Muscle of leg (tissue), 11 donors: ENCODE data around the gene WDR55. TPM values are rescaled to one million over a fixed set of nuclear protein-coding genes. Genes with fewer than 3 reads are reported as not detected.
"Not testable (repeated sequence)": the region's sequence is repeated elsewhere in the genome, so short reads cannot be mapped to it uniquely, and the experiment has no call there.

ENCODE experiments used
- DNase-seq: peaks from one replicate; pipeline ENCODE4 v3.0.0; 2013
- H3K27ac ChIP-seq: one replicate; pipeline ENCODE4 v1.5.1; 2013; ENCODE audit warnings: mild to moderate bottlenecking, low read length, control low read depth
- H3K27me3 ChIP-seq: one replicate; pipeline ENCODE4 v1.6.1; 2013; ENCODE audit warnings: low read length; ENCODE audit not compliant: control insufficient read depth, insufficient read depth
- H3K36me3 ChIP-seq: one replicate; pipeline ENCODE4 v1.6.1; 2013; ENCODE audit warnings: low read length; ENCODE audit not compliant: control insufficient read depth, insufficient read depth
- H3K4me1 ChIP-seq: one replicate; pipeline ENCODE4 v1.6.1; 2013; ENCODE audit warnings: low read length; ENCODE audit not compliant: control insufficient read depth, insufficient read depth
- H3K4me3 ChIP-seq: one replicate; pipeline ENCODE4 v1.5.1; 2013; ENCODE audit warnings: low read length, control low read depth
- H3K9me3 ChIP-seq: replicated peaks from 2 replicates; pipeline ENCODE4 v1.6.1; 2013; ENCODE audit warnings: low read depth, low read length; ENCODE audit not compliant: control insufficient read depth
- WGBS: methylation state at CpG from one replicate; pipeline ENCODE4 v1.1.5; 2013; ENCODE audit warnings: missing lambda C conversion rate; ENCODE audit not compliant: insufficient coverage; 5-methylcytosine and 5-hydroxymethylcytosine counted together
- polyA plus RNA-seq, 8 donors: library from polyadenylated mRNA; unstranded; fragments of 120-200 nt; gene quantifications; one replicate each; pipeline versions ENCODE4 v1.2.1 to v1.2.3, GENCODE V29; 2013; ENCODE audit warnings: inconsistent platforms in 1 of 8, low replicate concordance in 1 of 8; ENCODE audit not compliant: insufficient read length in 8 of 8, insufficient read depth in 1 of 8
- total RNA-seq: library from RNA; stranded (reverse); fragments of 120-200 nt; gene quantifications from one replicate; pipeline ENCODE4 v1.2.4, GENCODE V29; 2013

Gene WDR55
- total and polyA plus RNA-seq, 9 donors: 9.9 to 16.0 (median 13.6) TPM

GRCh38 chr5:140707812-140708211 lies 43.1 kb downstream of the WDR55 start:
- Histone ChIP-seq H3K4me3 (no peak overlapping the region), H3K27me3 (no peaks in the 10 kb centered on the region), H3K4me1 (peaks cover 6% of the 10 kb centered on the region), H3K9me3 (no peaks in the 10 kb centered on the region), H3K27ac (no peak overlapping the region), H3K36me3 (peaks cover 30% of the 10 kb centered on the region)
- 100% methylated on average over 1 of the region's 4 CpGs for WGBS
- no peak for DNase-seq

GRCh38 chr5:140708787-140709186 lies 44.1 kb downstream of the WDR55 start:
- not testable (repeated sequence) for H3K9me3 ChIP-seq, H3K4me1 ChIP-seq, H3K27me3 ChIP-seq, DNase-seq, H3K4me3 ChIP-seq, H3K27ac ChIP-seq
- no CpG with 5 or more reads among the region's 9 CpGs for WGBS
- H3K36me3 ChIP-seq: peaks cover 22% of the 10 kb centered on the region

GRCh38 chr5:140710899-140711552 lies 46.3 kb downstream of the WDR55 start:
- 0% methylated on average over 20 of the region's 27 CpGs for WGBS
- no peaks in the 10 kb centered on the region for H3K9me3 ChIP-seq

GRCh38 chr5:140711794-140712193 lies 47.1 kb downstream of the WDR55 start:
- no peak overlapping the region for H3K27ac ChIP-seq
- peaks cover 4% of the 10 kb centered on the region for H3K36me3 ChIP-seq
- H3K4me3 ChIP-seq: no peak overlapping the region
- peaks cover 6% of the 10 kb centered on the region for H3K4me1 ChIP-seq
- no peaks in the 10 kb centered on the region for H3K27me3 ChIP-seq
- H3K9me3 ChIP-seq: no peaks in the 10 kb centered on the region
- no peak for DNase-seq
- no CpG with 5 or more reads among the region's 1 CpG for WGBS

More at GRCh38 chr5:140710899-140711552, 46.3 kb downstream of the WDR55 start:
- no peaks in the 10 kb centered on the region for H3K27me3 ChIP-seq
- H3K4me3 ChIP-seq: peak overlapping the region; percentile 60
- DNase-seq: peak; percentile 91
- H3K36me3 ChIP-seq: peaks cover 6% of the 10 kb centered on the region
- H3K27ac ChIP-seq: peak overlapping the region; percentile 91
- peaks cover 6% of the 10 kb centered on the region for H3K4me1 ChIP-seq

- no peaks in the 10 kb centered on the region for H3K27me3 ChIP-seq
- H3K9me3 ChIP-seq: no peaks in the 10 kb centered on the region
- no CpG with 5 or more reads among the region's 1 CpG for WGBS
- no peaks in the 10 kb centered on the region for H3K36me3 ChIP-seq
- peaks cover 6% of the 10 kb centered on the region for H3K4me1 ChIP-seq
- H3K4me3 ChIP-seq: no peak overlapping the region
- no peak overlapping the region for H3K27ac ChIP-seq
- DNase-seq: no peak
Measured at GRCh38 chr5:140713562-140714094, 48.9 kb downstream of the WDR55 start.

GRCh38 chr5:140716238-140716637 lies 51.5 kb downstream of the WDR55 start:
- H3K27me3 ChIP-seq, H3K36me3 ChIP-seq, DNase-seq, H3K27ac ChIP-seq, H3K9me3 ChIP-seq, H3K4me1 ChIP-seq, H3K4me3 ChIP-seq: not testable (repeated sequence)
- WGBS: 83% methylated on average over 1 of the region's 2 CpGs

GRCh38 chr5:140718266-140718592 lies 53.5 kb downstream of the WDR55 start:
- H3K4me3 ChIP-seq: no peak overlapping the region
- no peaks in the 10 kb centered on the region for H3K36me3 ChIP-seq
- no peaks in the 10 kb centered on the region for H3K4me1 ChIP-seq
- H3K27me3 ChIP-seq: no peaks in the 10 kb centered on the region
- DNase-seq: no peak
- H3K27ac ChIP-seq: no peak overlapping the region
- 91% methylated on average over 4 of the region's 7 CpGs for WGBS
- no peaks in the 10 kb centered on the region for H3K9me3 ChIP-seq

- H3K4me3 ChIP-seq, H3K36me3 ChIP-seq, H3K27ac ChIP-seq, H3K9me3 ChIP-seq, H3K4me1 ChIP-seq, DNase-seq, H3K27me3 ChIP-seq: not testable (repeated sequence)
- WGBS: 50% methylated on average over 4 of the region's 6 CpGs
Measured at GRCh38 chr5:140720738-140721137, 56.0 kb downstream of the WDR55 start.

GRCh38 chr5:140721395-140721794 lies 56.7 kb downstream of the WDR55 start:
- DNase-seq, H3K9me3 ChIP-seq, H3K27me3 ChIP-seq, H3K36me3 ChIP-seq, H3K4me1 ChIP-seq, H3K4me3 ChIP-seq, H3K27ac ChIP-seq: not testable (repeated sequence)
- 75% methylated on average over 2 of the region's 5 CpGs for WGBS
